Measurements from ENCODE around the gene KSR1.
"Not testable (repeated sequence)": the region's sequence is repeated elsewhere in the genome, so short reads cannot be mapped to it uniquely, and the experiment has no call there.

DNA sequence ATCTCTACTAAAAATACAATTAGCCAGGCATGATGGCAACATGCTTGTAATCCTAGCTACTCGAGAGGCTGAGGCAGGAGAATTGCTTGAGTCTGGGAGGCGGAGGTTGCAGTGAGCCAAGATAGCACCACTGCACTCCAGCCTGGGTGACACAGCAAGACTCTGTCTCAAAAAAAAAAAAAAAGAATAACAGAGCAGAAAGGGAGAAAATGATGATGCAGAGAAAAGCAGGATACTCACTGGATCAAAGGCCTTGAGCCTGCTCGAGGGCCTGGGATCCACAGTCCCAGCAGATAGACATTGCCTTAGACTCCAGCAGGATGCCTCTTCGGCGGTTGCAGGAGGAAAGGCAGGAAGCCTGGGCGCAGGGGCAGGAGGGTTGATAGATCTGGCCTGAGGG lies 7.7 kb upstream of the KSR1 start:
- TF ChIP-seq RAD21 (IDR thresholded peaks at IDR 0.05 in 1 of 2, conservative IDR thresholded peaks at IDR 0.05 in 1 of 2; ENCODE audit: low read depth in 2 of 2, low read length in 2 of 2); PHF8 (conservative IDR thresholded peaks at IDR 0.05; ENCODE audit: low read depth, low read length); POLR2A (IDR thresholded peaks at IDR 0.05; ENCODE audit: control extremely low read depth in 1 of 2, low read depth in 2 of 2, low read length in 2 of 2); BRCA1 (IDR thresholded peaks at IDR 0.05; ENCODE audit: low read depth, low read length): not testable (repeated sequence)
- TF ChIP-seq, protein P1, sequence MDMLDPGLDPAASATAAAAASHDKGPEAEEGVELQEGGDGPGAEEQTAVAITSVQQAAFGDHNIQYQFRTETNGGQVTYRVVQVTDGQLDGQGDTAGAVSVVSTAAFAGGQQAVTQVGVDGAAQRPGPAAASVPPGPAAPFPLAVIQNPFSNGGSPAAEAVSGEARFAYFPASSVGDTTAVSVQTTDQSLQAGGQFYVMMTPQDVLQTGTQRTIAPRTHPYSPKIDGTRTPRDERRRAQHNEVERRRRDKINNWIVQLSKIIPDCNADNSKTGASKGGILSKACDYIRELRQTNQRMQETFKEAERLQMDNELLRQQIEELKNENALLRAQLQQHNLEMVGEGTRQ (IDR thresholded peaks at IDR 0.05; ENCODE audit: low read length), result not testable (repeated sequence)
- TF ChIP-seq, protein P2, sequence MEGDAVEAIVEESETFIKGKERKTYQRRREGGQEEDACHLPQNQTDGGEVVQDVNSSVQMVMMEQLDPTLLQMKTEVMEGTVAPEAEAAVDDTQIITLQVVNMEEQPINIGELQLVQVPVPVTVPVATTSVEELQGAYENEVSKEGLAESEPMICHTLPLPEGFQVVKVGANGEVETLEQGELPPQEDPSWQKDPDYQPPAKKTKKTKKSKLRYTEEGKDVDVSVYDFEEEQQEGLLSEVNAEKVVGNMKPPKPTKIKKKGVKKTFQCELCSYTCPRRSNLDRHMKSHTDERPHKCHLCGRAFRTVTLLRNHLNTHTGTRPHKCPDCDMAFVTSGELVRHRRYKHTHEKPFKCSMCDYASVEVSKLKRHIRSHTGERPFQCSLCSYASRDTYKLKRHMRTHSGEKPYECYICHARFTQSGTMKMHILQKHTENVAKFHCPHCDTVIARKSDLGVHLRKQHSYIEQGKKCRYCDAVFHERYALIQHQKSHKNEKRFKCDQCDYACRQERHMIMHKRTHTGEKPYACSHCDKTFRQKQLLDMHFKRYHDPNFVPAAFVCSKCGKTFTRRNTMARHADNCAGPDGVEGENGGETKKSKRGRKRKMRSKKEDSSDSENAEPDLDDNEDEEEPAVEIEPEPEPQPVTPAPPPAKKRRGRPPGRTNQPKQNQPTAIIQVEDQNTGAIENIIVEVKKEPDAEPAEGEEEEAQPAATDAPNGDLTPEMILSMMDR (IDR thresholded peaks at IDR 0.05; ENCODE audit: control extremely low read depth in 1 of 3, insufficient read depth in 1 of 3, low read depth in 1 of 3, low read length in 3 of 3), result not testable (repeated sequence)
- TF ChIP-seq, protein P3, sequence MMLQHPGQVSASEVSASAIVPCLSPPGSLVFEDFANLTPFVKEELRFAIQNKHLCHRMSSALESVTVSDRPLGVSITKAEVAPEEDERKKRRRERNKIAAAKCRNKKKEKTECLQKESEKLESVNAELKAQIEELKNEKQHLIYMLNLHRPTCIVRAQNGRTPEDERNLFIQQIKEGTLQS (IDR thresholded peaks at IDR 0.05; ENCODE audit: insufficient read depth, low read depth, low read length), result not testable (repeated sequence)

Data from H1 (cell line).